ENCODE data around the gene GRID2. TPM values are rescaled to one million over a fixed set of nuclear protein-coding genes. Genes with fewer than 3 reads are reported as not detected.

Gene GRID2
- total RNA-seq, 2 donors from 2014 or later = 0.16 TPM; not detected in 1

DNA sequence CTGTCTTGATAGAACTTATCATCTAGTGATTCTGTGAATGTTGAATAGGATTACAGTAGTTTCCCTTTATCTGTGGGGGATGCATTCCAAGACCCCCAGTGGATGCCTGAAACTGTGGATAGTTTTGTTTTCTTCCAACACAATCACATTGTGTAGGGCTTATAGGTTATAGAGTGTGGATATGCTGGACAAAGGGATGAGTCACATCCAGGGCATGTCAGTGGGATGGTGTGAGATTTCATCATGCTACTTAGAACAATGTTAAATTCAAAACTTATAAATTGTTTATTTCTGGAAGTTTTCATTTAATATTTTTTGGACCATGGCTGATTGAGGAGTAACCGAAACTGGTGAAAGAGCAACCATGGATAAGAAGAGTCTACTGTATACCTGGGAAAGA lies 1092.5 kb downstream of the GRID2 start:
- Histone ChIP-seq H3K4me3 (no peak overlapping the region), H3K27ac (no peak overlapping the region), H3K9me3 (no peaks in the 10 kb centered on the region), H3K36me3 (no peaks in the 10 kb centered on the region), H3K4me1 (no peaks in the 10 kb centered on the region), H3K27me3 (no peaks in the 10 kb centered on the region)
- TF ChIP-seq CTCF (IDR thresholded peaks at IDR 0.05) = no peak
- no peak for DNase-seq (ENCODE audit: low spot score)

DNA sequence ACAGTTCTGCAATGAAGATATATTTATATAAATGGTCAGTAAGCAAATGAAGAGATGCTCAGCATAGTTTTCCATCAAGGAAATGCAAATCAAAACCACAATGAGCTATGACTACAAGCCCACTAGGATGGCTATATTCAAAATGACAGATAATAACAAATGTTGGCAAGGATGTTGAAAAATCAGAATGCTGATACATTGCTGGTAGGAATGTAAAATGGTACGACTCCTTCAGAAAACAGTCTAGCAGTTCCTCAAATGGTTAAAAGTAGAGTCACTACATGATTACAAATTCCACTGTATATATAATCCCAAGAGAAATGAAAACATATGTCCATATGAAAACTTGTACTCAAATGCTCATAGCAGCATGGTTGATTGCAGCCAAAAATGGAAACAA lies 1099.8 kb downstream of the GRID2 start:
- no peak for DNase-seq (ENCODE audit: low spot score)
- H3K4me3 ChIP-seq = no peak overlapping the region
- no peaks in the 10 kb centered on the region for H3K9me3 ChIP-seq
- no peaks in the 10 kb centered on the region for H3K4me1 ChIP-seq
- H3K27ac ChIP-seq = no peak overlapping the region
- H3K27me3 ChIP-seq = no peaks in the 10 kb centered on the region
- H3K36me3 ChIP-seq = no peaks in the 10 kb centered on the region
- no peak for TF ChIP-seq CTCF (IDR thresholded peaks at IDR 0.05)

- Histone ChIP-seq H3K27me3 (no peaks in the 10 kb centered on the region), H3K36me3 (no peaks in the 10 kb centered on the region), H3K27ac (no peak overlapping the region), H3K4me1 (no peaks in the 10 kb centered on the region), H3K9me3 (no peaks in the 10 kb centered on the region), H3K4me3 (no peak overlapping the region)
- DNase-seq (ENCODE audit: low spot score) = no peak
- no peak for TF ChIP-seq CTCF (IDR thresholded peaks at IDR 0.05)
Observed at GRCh38 chr4:93407493-93408275, 1103.9 kb downstream of the GRID2 start.

GRCh38 chr4:93409035-93409434 lies 1105.3 kb downstream of the GRID2 start:
- H3K4me1 ChIP-seq = no peaks in the 10 kb centered on the region
- DNase-seq (ENCODE audit: low spot score) = no peak
- no peaks in the 10 kb centered on the region for H3K36me3 ChIP-seq
- no peak overlapping the region for H3K27ac ChIP-seq
- H3K4me3 ChIP-seq = no peak overlapping the region
- no peak for TF ChIP-seq CTCF (IDR thresholded peaks at IDR 0.05)
- H3K9me3 ChIP-seq = no peaks in the 10 kb centered on the region
- no peaks in the 10 kb centered on the region for H3K27me3 ChIP-seq

- H3K9me3 ChIP-seq = no peaks in the 10 kb centered on the region
- H3K27me3 ChIP-seq = no peaks in the 10 kb centered on the region
- no peak overlapping the region for H3K27ac ChIP-seq
- H3K4me1 ChIP-seq = no peaks in the 10 kb centered on the region
- no peak for DNase-seq (ENCODE audit: low spot score)
- no peak overlapping the region for H3K4me3 ChIP-seq
- H3K36me3 ChIP-seq = no peaks in the 10 kb centered on the region
- TF ChIP-seq CTCF (IDR thresholded peaks at IDR 0.05) = no peak
Observed at GRCh38 chr4:93414041-93414550, 1110.3 kb downstream of the GRID2 start.
